Stimulated activated CD4-positive, alpha-beta T cell treated with anti-CD3 and anti-CD28 coated beads, Interleukin-4, amount 100 ng/mL, for 4 hours (primary cell): ENCODE data around the gene TEF.
A peak's percentile ranks its signal among the peaks of the same experiment; 100 is the strongest.

Experiments
- DNase-seq, 2 experiments: peaks; one replicate each; pipeline ENCODE4 v3.0.0-alpha.2; 2020

TEF gene, protein sequence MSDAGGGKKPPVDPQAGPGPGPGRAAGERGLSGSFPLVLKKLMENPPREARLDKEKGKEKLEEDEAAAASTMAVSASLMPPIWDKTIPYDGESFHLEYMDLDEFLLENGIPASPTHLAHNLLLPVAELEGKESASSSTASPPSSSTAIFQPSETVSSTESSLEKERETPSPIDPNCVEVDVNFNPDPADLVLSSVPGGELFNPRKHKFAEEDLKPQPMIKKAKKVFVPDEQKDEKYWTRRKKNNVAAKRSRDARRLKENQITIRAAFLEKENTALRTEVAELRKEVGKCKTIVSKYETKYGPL

DNA sequence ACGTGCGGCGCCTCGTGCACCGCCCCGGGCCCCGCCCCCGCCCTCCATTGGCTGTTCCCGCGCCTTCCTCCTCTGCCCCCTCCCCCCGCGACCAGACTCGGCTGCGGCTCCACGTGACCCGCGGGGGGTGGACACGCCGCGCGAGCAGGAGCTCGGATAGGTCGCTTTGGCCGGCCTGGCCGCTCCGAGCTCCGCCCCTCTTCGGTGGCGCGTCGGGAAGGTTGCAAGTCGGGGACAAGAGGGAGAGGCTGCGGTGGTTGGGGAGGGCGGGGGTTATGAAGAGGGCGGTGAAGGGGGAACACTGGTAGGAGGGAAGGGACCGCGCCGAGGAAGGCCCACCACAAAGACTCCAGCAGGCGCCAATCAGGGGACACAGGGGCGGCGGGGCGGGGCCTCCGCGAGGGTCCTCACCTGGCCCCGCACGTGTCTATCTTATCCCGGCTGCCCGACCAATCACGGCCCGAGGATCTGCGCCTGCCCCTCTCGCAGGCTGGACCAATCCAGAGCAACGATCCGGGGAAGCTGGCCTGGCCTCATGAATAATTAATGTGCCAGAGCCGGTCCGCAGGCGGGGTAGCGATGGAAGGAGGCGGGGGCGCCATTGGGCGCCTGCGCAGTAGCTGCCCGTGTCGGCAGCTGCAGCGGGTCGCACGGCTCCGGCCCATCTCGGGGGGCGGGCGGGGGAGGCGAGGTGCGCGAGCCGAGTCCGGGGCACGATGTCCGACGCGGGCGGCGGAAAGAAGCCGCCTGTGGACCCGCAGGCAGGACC is at the start of gene TEF:
Gene TEF (plus strand): TSS at position 614 of the 769 bp plus-strand sequence. CDS start 103 bp downstream, at position 717.
- peak; percentile 98 to 99 for DNase-seq

DNA sequence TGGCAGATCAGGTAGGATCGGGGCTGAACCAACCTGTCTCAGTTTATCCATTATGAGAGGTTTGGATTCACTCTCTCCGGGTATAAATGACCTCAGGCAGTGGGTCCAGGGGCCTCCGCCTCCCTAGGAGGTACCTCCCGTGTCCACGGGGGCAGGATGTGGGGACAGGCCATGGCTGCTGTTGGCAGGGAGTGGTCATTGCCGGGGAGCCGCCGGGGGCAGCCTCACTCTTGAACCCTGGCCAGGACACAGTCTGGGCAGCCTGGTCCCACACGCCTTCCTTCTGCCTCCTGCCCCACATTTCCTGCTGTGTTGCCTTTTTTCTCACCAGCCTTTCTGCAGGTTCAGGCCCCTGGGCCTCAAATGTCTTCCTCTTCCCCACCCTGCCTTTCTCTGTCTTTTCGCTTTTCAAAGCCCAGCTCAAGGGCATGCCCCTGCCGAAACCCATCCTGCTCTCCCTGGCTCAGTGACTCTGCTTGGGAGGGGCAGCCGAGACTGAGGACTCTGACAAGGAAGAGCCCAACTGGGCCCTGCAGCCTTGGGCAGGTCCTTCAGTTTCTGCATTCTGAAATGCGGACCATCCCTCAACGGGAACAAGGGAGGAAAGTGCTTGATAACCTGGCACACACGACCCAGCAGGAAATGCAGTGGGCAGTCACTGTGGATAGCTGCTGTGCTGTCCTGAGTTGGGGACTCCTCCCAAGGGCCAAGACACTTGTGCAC is 49.4 kb upstream of the TEF start:
- DNase-seq: no peak

DNA sequence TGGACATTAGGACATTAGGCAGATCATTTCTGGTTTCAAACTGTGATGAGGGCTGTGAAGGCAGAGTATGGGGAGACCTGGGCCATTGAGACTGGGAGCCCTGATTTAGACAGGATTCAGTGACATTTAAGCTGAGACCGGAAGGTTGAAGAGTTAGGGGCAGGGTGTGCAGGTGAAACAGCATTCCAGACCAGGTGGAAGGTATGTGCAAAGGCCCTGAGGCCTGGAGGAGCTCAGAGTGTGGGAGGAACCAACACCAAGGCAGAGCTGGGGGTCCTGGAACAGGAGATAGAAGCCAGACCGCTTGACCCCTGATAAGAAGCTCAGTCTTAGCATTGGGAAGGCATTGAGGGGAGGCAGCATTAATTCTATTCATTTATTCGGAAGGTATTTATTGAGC is 47.9 kb upstream of the TEF start:
- no peak for DNase-seq

DNA sequence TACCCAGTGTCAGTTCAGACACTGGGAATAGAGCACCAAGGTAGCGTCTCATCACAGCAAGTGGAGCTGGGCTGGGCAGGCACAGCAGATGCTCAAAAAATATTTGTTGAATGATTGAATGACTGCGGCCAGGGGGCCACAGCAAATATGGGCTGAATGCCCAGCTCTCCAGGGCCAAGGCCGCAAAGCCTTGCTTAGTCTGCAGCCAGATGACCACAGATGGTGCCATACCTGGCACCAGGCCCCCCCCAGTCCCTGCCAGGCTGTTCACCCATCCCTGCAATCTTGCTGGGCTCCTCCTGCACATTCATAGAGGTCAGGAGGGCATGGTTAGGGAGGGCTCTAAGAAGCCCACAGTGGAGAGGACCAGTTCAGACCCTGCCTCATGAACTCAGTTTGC is 47.5 kb upstream of the TEF start:
- DNase-seq: no peak

DNA sequence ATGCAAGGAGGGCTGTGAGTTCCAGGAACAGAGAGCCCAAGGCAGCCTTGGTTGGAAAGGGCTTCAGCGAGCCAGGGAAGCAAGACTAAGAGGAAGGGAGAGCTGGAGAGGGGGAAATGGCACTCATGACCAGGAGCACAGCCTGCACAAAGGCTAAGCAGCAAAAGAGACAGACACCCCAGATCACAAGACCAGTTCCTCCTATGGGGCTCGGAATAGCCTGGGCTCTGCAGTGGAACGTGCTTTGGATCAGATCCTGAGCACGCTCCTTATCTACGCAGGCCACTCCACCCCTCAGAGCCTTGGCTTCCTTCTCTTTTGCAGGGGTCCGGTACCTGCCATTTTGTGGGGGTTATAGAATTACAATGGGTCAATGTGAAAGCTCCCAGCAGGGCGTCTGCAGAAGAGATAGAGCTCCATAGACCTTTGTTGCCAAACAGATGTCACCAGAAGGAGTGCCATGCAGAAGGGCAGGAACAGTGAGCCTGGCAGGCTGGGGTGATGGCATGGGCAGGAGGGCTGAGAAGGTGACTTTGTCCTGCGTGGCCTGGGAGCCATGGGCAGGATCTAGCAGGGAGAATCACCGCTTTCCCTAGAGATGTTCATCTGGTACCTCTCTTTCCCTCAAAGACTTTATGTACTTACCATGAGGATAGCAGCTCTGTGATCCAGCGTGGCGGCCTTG is 46.6 kb upstream of the TEF start:
- DNase-seq: no peak

DNA sequence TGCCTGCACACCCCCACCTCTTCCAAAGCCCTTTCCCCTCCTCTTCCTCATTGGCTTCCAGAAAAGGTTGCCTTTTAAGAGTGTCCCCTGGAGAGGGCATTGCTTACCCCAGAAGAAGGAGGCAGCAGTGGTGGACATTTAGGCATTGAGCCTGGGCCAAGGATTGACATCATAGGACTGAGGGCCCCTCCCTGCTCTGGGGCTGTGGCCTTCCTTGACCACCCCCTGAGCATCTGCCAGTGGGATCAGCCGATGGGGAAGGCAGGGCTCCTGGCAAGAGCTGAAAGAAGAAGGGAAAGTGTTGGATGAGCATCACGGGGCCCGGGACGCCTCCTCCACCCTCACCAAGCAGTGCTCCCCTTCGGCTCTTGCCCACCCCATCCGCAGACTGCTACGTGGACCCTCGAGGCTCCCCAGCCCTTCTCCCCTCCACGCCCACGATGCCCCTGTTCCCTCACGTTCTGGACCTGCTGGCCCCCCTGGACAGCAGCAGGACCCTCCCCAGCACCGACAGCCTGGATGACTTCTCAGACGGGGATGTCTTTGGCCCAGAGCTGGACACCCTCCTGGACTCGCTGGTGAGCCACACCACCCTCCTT is 43.0 kb upstream of the TEF start:
- DNase-seq: no peak

DNA sequence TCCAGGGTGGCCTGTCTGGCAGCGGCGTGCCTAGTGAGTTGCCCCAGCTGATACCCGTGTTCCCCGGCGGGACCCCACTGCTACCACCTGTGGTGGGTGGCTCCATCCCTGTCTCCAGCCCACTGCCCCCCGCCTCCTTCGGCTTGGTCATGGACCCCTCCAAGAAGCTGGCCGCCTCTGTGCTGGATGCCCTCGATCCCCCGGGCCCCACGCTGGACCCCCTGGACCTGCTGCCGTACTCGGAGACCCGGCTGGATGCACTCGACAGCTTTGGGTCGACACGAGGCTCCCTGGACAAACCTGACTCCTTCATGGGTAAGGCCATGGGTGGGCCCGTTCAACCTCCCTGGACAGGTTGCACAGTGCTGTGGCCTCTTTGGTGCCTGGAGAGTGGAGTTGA is 41.9 kb upstream of the TEF start:
- DNase-seq: no peak

DNA sequence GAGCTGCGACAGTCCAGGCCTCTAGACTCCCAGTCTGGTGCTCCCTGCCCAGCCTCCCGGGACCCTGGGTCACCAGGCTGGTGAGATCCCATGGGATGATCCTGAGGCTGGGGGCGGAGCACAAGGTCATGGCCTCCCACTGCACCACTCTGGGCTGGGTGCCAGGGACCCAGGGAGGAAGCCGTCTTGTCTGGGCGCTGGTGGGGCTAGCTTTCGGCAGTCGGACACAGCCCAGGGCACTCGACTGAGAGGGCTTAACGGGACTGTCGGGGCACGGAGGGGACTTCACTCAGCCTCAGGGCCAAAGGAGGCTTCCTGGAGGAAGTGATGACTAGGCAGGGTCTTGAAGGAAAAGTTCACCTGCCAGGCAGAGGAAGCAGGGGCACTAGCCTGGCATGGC is 41.4 kb upstream of the TEF start:
- DNase-seq: no peak

DNA sequence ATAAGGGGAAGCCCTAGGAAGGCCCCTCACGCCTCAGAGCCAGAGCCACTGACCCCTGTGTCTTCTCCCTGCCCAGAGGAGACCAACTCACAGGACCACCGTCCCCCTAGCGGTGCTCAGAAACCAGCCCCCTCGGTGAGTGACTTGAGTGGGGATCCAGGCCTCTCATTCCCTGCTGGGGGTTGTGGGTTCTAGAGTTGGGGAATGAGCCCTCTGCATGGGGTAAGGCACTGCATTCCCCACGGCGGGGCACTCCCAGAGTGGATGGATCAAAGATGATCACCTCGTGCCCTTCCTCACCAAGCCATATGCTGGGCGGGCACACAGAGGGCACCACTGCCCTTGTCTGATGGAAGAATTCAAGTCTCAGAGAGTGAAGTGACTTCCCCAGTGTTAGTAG is 40.7 kb upstream of the TEF start:
- DNase-seq: no peak

DNA sequence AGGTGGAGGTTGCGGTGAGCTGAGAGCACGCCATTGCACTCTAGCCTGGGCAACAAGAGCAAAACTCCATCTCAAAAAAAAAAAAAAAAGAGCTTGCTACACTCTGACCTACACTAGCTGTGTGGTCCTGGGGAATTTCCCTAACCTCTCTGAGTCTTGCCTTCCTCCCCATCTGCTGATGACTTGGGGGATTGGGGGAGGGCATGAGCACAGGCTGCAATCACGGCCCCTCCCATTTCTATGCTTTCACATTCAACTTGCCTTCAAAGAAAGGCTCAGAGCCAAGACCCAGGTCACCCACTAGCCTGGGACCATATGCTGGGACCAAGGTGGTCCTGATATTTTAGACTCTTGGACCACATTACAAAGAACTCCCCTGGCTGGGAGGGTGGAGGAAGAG is 39.8 kb upstream of the TEF start:
- DNase-seq: peak in 1 of 2 experiments; percentile 10

DNA sequence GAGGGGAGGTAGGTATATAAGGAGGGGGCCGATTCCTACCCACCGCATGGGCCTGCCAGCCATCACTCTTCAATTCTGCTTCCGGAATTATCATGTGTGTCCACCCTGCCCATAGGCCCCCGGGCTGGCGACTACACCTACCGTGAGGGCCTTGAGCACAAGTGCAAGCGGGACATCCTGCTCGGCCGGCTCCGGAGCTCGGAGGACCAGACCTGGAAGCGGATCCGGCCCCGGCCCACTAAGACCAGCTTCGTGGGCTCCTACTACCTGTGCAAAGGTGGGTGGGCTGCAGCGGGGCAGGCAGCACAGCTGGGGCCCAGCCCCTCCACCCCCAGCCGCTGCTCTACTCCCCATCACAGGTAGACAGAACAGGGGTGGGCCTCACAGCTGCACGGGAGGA is 38.4 kb upstream of the TEF start:
- no peak for DNase-seq

DNA sequence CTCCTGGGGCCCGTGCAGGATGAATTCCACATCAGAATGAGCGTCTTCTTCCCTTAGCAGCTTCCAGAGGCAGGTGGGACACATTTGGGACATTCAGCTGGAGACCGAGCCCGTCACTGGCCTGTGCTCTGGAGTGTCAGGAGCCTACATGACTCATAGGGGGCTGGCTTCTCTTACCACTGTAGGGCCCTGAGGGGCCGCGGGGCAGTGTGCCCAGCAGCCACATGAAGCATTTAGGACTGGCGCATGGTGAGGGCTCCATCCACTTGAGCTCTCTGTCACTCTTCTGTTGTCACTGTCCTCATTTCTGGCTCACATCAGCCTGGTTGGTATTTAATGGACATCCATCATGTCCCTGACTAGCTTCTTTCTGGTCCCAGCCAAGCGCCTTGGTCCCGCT is 38.0 kb upstream of the TEF start:
- DNase-seq: no peak

DNA sequence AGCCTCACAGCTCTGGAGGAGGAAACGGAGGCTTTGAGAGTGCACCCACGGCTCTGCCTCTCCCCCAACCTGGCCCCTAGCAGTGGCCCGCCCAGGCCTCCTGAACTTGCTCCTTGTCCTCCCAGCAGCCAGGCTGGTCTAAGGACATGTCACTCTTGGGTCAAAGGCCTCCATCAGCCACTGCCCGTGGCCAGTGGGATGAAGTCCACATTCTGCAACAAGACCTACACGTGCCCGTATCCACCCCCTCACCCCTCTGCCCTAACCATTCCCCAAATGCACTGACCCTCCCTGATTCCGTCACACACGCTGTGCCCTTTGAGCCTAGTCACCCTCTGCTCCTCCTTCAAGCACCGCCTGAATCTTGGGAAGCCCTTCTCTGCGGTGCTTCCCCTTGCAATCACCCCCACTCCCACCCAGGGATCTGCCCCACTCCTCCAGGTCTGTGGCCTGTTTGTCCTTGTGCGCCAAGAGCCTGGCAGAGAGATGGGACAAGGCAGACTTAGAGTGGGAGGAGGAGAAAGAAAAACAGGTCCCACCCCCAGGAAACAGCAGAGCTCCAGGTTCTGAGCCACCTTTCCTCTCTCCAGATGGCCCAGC is 37.5 kb upstream of the TEF start:
- DNase-seq: no peak

DNA sequence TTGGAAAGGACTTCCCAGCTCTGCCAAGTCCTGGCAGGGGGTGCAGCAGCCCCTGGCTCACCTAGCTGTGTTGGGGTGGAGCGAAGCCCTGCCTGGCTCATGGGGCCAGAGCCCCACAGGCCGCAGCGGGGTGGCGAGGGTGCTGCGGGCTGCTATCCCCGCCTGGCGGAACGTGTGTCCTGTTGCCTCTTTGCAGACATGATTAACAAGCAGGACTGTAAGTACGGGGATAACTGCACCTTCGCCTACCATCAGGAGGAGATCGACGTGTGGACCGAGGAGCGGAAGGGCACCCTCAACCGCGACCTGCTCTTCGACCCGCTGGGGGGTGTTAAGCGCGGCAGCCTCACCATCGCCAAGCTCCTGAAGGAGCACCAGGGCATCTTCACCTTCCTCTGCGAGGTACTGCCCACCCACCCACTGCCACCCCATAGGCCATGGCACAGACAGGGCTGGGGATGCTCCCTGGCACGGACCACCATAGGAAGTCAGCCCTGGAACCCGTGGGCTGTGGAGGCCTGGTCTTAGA is 35.9 kb upstream of the TEF start:
- no peak for DNase-seq

DNA sequence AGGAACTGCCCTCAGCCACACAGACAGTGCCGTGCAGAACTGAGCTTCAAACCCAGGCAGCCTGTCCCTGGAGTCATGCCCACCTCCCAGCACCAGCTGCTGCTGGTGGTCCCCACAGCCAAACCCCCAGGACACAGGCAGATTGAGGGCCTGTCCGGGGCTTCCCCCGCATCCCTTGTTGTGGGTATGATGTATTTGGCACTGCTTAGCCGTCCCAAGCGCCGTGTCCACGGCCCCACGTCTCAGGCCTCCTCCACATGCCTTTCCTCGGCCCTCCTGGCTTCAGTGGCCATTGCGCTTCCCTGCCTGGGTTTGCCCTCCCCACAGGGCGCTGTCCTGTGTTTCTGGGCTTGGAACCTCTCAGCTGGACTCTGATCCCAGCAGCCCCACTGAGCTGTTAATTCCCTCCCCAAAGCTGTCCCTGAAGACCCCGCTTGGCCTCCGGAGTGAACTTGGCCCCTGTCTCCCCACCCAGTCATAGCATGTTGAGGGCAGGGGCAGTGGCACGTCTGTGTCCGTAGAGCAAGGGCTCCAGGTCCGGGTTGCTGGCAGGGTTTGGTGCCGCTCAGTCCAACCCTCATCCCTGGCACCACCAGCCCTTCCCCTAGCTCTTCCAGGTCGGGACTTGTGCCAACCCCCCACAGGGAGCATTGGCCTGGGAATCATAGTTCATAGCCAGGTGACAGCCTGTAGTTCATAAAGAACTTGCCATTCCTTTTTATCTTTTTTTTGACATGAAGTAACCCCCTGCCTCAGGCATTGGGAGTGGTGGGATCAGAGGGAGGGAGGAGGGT is 34.5 kb upstream of the TEF start:
- DNase-seq: no peak

DNA sequence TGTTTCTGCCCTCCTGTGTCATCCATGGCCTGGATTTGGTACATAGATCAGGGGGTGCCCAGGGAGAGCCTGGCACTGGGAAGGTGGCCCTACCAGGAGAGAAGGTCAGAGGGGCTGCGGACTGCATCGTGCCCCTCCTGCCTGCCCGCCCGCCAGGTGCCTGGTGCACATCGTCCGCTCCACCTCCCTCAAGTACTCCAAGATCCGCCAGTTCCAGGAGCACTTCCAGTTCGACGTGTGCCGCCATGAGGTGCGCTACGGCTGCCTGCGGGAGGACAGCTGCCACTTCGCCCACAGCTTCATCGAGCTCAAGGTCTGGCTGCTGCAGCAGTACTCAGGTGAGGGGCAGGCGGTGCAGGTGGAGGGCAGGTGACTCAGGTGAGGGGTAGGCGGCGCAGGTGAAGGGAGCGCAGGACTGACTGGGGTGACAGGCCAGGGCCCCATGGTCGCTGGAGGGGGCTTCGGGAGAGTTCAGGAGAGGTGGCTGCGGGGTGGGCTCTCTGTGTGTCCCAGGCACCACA is 32.7 kb upstream of the TEF start:
- no peak for DNase-seq

DNA sequence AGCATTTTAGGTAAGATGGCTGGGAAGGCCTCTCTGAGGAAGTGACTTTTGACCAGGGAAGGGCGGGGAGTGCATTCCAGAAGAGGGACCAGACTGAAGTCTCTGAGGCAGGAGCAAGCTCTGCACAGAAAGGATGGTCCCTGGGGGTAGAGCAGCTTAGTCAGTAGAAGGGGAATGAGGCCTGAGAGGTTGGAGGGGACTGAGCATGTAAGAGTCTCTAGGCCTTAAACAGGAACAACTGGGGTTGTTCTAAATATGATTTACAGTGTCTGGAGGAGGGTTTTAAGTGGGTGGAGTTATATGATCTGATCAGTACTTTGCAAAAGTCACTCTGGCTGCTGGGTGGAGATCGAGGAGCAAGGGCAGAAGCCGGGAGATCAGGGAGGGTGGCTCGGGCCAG is 31.7 kb upstream of the TEF start:
- DNase-seq: no peak

DNA sequence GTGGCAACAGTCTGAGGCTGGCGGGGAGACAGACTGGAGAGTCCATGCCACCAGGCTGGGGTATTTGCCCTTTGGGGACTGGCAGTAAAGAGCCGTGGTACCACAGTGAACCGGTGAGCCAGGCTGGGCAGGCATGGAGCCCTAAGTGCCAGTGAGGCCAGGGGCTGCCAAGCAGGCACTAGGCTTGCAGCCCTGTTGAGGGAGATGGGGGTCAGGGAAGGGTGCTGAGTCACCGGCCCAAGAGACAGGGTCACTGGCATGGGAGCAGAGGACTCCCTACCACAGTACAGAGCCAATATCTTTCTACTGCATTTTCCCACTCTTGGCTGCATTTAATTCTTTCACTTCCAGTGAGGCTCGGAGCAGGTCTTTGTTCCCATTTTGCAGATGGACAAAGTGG is 30.7 kb upstream of the TEF start:
- DNase-seq: no peak

DNA sequence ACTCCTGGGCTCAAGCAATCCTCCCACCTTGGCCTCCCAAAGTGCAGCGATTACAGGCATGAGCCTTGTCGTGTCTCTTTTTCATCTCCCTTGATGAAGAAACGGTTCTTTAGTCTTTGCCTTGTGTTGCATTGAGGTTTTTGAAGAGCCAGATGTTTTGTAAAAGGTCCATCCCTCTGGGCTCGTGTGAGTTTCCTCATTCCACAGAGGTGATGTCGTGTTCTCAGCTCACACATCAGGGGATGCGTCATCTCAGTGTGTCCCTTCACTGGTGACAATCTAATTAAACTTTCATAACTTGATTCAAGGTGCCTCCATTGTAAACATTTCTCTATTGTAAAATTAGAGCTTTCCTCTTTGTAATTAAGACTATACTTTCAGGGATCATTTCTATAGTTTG is 29.7 kb upstream of the TEF start:
- DNase-seq: no peak

DNA sequence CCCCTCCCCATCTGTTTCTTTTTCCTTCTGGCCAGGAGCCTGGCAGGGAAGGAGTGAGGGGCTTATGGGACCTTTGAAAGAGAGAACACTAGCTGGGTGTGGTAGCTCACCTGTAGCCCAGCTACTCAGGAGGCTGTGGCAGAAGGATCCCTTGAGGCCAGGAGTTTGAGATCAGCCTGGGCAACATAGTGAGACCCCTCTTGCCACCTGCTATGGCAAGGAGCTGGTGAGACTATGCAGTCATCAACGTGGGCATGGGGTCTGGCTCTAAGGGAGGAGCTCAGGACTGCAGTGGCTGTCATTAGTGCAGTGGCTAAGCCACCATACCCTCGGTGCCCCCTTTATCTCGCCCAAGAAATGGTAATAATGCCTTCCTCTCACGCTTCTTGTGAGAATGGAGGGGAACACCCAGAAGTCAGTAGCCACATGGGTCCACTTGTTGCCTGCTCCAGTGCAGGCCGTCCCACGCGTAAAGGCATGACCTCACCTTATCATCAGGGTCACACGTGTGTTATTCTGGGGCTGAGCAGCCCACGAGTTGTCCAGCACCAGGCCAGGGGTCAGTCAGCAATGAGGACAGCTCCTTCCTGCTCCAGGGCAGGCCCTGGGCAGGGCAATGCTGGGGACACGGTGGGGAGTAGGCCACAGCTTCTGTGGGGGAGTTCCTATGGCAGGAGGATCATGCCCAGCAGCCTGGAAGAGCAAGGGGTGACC is 27.7 kb upstream of the TEF start:
- DNase-seq: no peak
